H1 (cell line): Measurements from ENCODE around the gene CMTM5.
"Not testable (repeated sequence)": the region's sequence is repeated elsewhere in the genome, so short reads cannot be mapped to it uniquely, and the experiment has no call there.

Source experiments
- CTCF ChIP-seq, 3 experiments: IDR thresholded peaks; 1 replicate in 2 of 3; 2 replicates in 1 of 3; pipeline versions ENCODE4 v1.5.1 to v1.6.1; 2011; ENCODE audit warnings: low read length in 3 of 3, mild to moderate bottlenecking in 3 of 3, inconsistent platforms in 2 of 3, low read depth in 1 of 3, moderate library complexity in 1 of 3; ENCODE audit not compliant: insufficient read depth in 1 of 3; ENCODE audit errors: control extremely low read depth in 1 of 3
- EZH2 ChIP-seq: fragments of 200-600 bp; sonication (generic); IDR thresholded peaks from 2 replicates; pipeline ENCODE4 v1.7.1; 2012; ENCODE audit warnings: low read depth, mild to moderate bottlenecking, moderate library complexity, low read length, inconsistent platforms; ENCODE audit not compliant: severe bottlenecking
- POLR2A ChIP-seq, 2 experiments: IDR thresholded peaks; 1 replicate in 1 of 2; 2 replicates in 1 of 2; pipeline ENCODE4 v1.6.1; 2011; ENCODE audit warnings: low read depth in 2 of 2, low read length in 2 of 2, mild to moderate bottlenecking in 2 of 2; ENCODE audit errors: control extremely low read depth in 1 of 2
- SIN3A ChIP-seq, 2 experiments: IDR thresholded peaks in 1 of 2; conservative IDR thresholded peaks in 1 of 2; 2 replicates each; pipeline ENCODE4 v1.6.1; 2011 to 2012; ENCODE audit warnings: low read length in 2 of 2, improper control_type of control experiment in 1 of 2, low read depth in 1 of 2, mild to moderate bottlenecking in 1 of 2
- ZNF274 ChIP-seq: IDR thresholded peaks from 2 replicates; pipeline ENCODE4 v1.7.0; 2012; ENCODE audit warnings: low read length, borderline replicate concordance; ENCODE audit errors: extremely low read depth
- TF ChIP-seq, protein P1 (sequence below): IDR thresholded peaks from 2 replicates; pipeline ENCODE4 v1.6.1; 2012; ENCODE audit warnings: low read length, inconsistent platforms

DNA sequence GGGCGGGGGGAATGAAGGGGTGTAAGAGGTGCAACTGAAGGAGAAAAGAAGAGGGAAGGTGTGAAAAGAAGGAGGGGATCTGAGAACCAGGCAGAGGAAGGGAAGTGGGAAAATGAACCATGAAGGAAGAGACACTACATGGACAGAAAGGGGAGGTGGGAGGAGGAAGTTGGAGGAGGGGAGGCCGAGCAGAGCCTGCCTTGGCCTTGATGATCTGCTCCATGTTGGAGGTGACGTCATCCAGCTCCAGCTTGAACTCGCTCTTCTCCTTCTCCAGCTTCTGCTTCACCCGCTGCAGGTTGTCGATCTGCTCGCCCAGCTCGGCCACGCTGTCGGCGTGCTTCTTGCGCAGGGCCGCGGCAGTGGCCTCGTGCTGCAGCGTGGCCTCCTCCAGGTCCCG is 42.8 kb downstream of the CMTM5 start:
- TF ChIP-seq, protein P1, sequence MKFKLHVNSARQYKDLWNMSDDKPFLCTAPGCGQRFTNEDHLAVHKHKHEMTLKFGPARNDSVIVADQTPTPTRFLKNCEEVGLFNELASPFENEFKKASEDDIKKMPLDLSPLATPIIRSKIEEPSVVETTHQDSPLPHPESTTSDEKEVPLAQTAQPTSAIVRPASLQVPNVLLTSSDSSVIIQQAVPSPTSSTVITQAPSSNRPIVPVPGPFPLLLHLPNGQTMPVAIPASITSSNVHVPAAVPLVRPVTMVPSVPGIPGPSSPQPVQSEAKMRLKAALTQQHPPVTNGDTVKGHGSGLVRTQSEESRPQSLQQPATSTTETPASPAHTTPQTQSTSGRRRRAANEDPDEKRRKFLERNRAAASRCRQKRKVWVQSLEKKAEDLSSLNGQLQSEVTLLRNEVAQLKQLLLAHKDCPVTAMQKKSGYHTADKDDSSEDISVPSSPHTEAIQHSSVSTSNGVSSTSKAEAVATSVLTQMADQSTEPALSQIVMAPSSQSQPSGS: not testable (repeated sequence)
- TF ChIP-seq EZH2; POLR2A (IDR thresholded peaks at IDR 0.05; ENCODE audit: control extremely low read depth in 1 of 2, low read depth in 2 of 2, low read length in 2 of 2); SIN3A (conservative IDR thresholded peaks at IDR 0.05 in 1 of 2, IDR thresholded peaks at IDR 0.05 in 1 of 2; ENCODE audit: low read depth in 1 of 2, low read length in 2 of 2); CTCF (IDR thresholded peaks at IDR 0.05; ENCODE audit: control extremely low read depth in 1 of 3, insufficient read depth in 1 of 3, low read depth in 1 of 3, low read length in 3 of 3); ZNF274: not testable (repeated sequence)
